GM12878 (cell line): ENCODE results near the gene GRAMD1B. TPM values are rescaled to one million over a fixed set of nuclear protein-coding genes. Genes with fewer than 3 reads are reported as not detected.
A peak's percentile ranks its signal among the peaks of the same experiment; 100 is the strongest.

ENCODE experiments used
- ATAC-seq: fragments of 200-7000 bp; cut with Tn5 transposase; 3 replicates; pipeline ENCODE4 v1.9.1; 2020; ENCODE audit warnings: mild to moderate bottlenecking, moderate library complexity
- BruUV-seq: library from RNA; stranded (reverse); fragments of 400-500 nt; replicated peaks from 2 replicates; lab custom pipeline; 2021; lab: Mats Ljungman, UMichigan
- CTCF ChIA-PET: fragments of 300-600 bp; sonication (Branson Sonifier 250); formaldehyde crosslinking; extraction: SDS; loops from one replicate; lab custom pipeline; 2021; ENCODE audit warnings: inconsistent platforms; lab: Yijun Ruan, JAX
- POLR2A ChIA-PET: fragments of 350-600 bp; formaldehyde crosslinking; extraction: SDS; loops from one replicate; lab custom pipeline; 2021; ENCODE audit warnings: inconsistent platforms; lab: Charles Lee
- RAD21 ChIA-PET: fragments of 300-600 bp; sonication (Branson Sonifier 250); formaldehyde crosslinking; loops from one replicate; lab custom pipeline; 2023; ENCODE audit warnings: antibody characterized with exemption; ENCODE audit not compliant: unreplicated experiment; lab: Charles Lee
- SMC1A ChIA-PET: fragments of 300-600 bp; sonication (Branson Sonifier 250); formaldehyde crosslinking; loops from one replicate; lab custom pipeline; 2023; ENCODE audit not compliant: unreplicated experiment, uncharacterized antibody; lab: Charles Lee
- DNase-seq: peaks from one replicate; pipeline ENCODE4 v3.0.0-alpha.2; 2011; ENCODE audit warnings: low read depth, low spot score
- FAIRE-seq: peaks from 3 replicates; lab custom pipeline; 2011; peaks lifted over from hg19 to GRCh38; lab: Jason Lieb, UNC
- H2AFZ ChIP-seq: 2 replicates; pipeline ENCODE4 v1.6.0; 2011; ENCODE audit warnings: low read depth, low read length, control low read depth; ENCODE audit not compliant: control insufficient read depth
- H3K27ac ChIP-seq: 2 replicates; pipeline ENCODE4 v1.5.1; 2011; ENCODE audit warnings: control low read depth; ENCODE audit not compliant: control insufficient read depth, insufficient read depth
- H3K27me3 ChIP-seq, 2 experiments: replicated peaks in 1 of 2; 2 replicates each; pipeline versions ENCODE4 v1.6.0 to v1.6.1; 2011; ENCODE audit warnings: low read length in 1 of 2; ENCODE audit not compliant: control insufficient read depth in 2 of 2, insufficient read depth in 2 of 2
- H3K36me3 ChIP-seq, 2 experiments: 2 replicates each; pipeline ENCODE4 v1.5.1; 2011; ENCODE audit warnings: low read length in 1 of 2; ENCODE audit not compliant: control insufficient read depth in 2 of 2, insufficient read depth in 2 of 2
- H3K4me1 ChIP-seq: 2 replicates; pipeline ENCODE4 v1.6.1; 2011; ENCODE audit warnings: mild to moderate bottlenecking, low read length, moderate library complexity, mixed read lengths; ENCODE audit not compliant: control insufficient read depth, insufficient read depth
- H3K4me2 ChIP-seq: 2 replicates; pipeline ENCODE4 v1.6.0; 2011; ENCODE audit warnings: control low read depth; ENCODE audit not compliant: control insufficient read depth, insufficient read depth
- H3K4me3 ChIP-seq: fragments of 200-600 bp; sonication (generic); 2 replicates; pipeline ENCODE4 v1.5.1; 2016
- H3K79me2 ChIP-seq: 2 replicates; pipeline ENCODE4 v1.6.0; 2011; ENCODE audit warnings: low read length; ENCODE audit not compliant: control insufficient read depth, insufficient read depth
- H3K9ac ChIP-seq: 2 replicates; pipeline ENCODE4 v1.8.0; 2011; ENCODE audit warnings: low read length, control low read depth, mixed read lengths; ENCODE audit not compliant: control insufficient read depth, insufficient read depth
- H3K9me3 ChIP-seq: replicated peaks from 3 replicates; pipeline ENCODE4 v1.5.1; 2011; ENCODE audit warnings: mild to moderate bottlenecking, low read length; ENCODE audit not compliant: control insufficient read depth, insufficient read depth
- H4K20me1 ChIP-seq: 2 replicates; pipeline ENCODE4 v1.6.0; 2011; ENCODE audit not compliant: control insufficient read depth, insufficient read depth
- BCL11A ChIP-seq: IDR thresholded peaks from 2 replicates; pipeline ENCODE4 v1.6.1; 2011; ENCODE audit warnings: low read depth, low read length
- BCLAF1 ChIP-seq: fragments of 450-650 bp; IDR thresholded peaks from 2 replicates; pipeline ENCODE4 v1.6.1; 2017; ENCODE audit warnings: antibody characterized with exemption, mild to moderate bottlenecking, moderate library complexity
- CHD1 ChIP-seq: IDR thresholded peaks from 2 replicates; pipeline ENCODE4 v1.6.1; 2012; ENCODE audit warnings: low read depth, low read length, improper control_type of control experiment
- NFIC ChIP-seq: IDR thresholded peaks from 2 replicates; pipeline ENCODE4 v1.6.1; 2012; ENCODE audit warnings: low read depth, mild to moderate bottlenecking, inconsistent platforms, low read length, moderate library complexity
- NFYA ChIP-seq: IDR thresholded peaks from 2 replicates; pipeline ENCODE4 v1.6.1; 2011; ENCODE audit warnings: low read depth, mild to moderate bottlenecking, low read length, improper control_type of control experiment, borderline replicate concordance
- NRF1 ChIP-seq: conservative IDR thresholded peaks from 2 replicates; pipeline ENCODE4 v1.6.1; 2011; ENCODE audit warnings: mild to moderate bottlenecking, low read depth, low read length, improper control_type of control experiment
- PRDM15 ChIP-seq: fragments of 450-650 bp; formaldehyde crosslinking; IDR thresholded peaks from 2 replicates; pipeline ENCODE4 v1.4.0; 2020; ENCODE audit warnings: mild to moderate bottlenecking, moderate library complexity
- RB1 ChIP-seq: fragments of 450-650 bp; formaldehyde crosslinking; IDR thresholded peaks from 2 replicates; pipeline ENCODE4 v1.6.1; 2017; ENCODE audit warnings: mild to moderate bottlenecking, borderline replicate concordance
- RUNX3 ChIP-seq: IDR thresholded peaks from 2 replicates; pipeline ENCODE4 v1.6.1; 2012; ENCODE audit warnings: low read length, inconsistent platforms
- TCF3 ChIP-seq: IDR thresholded peaks from 2 replicates; pipeline ENCODE4 v1.6.1; 2012; ENCODE audit warnings: low read depth, mild to moderate bottlenecking, low read length, borderline replicate concordance; ENCODE audit not compliant: insufficient read depth
- ZNF274 ChIP-seq: IDR thresholded peaks from one replicate; pipeline ENCODE4 v1.8.0; 2011; ENCODE audit not compliant: insufficient read length, insufficient read depth
- WGBS: methylation state at CpG from one replicate; pipeline ENCODE4 v1.1.6; 2016; ENCODE audit warnings: low lambda C conversion rate; ENCODE audit not compliant: insufficient replicate concordance, insufficient coverage; ENCODE audit errors: missing lambda C conversion rate; 5-methylcytosine and 5-hydroxymethylcytosine counted together
- in situ Hi-C: fragments of 300-500 bp; cut with MboI; formaldehyde crosslinking; loops from 9 replicates; pipeline ENCODE4 v1.14.3; 2018; ENCODE audit warnings: mixed read lengths
- intact Hi-C: fragments of 100-400 bp; cut with micrococcal nuclease; formaldehyde crosslinking; loops from one replicate; pipeline ENCODE4 v1.14.2; 2022; ENCODE audit not compliant: unreplicated experiment
- polyA plus RNA-seq, 11 experiments: library from polyadenylated mRNA; depleted of rRNA in 4 of 11; unstranded in 6 of 11; stranded (reverse) in 5 of 11; fragments of >200 nt; fragmentation: Nextera tagmentation in 4 of 11; fragmentation: Illumina TruSeq in 1 of 11; extraction: Ambion mirVana in 4 of 11; extraction: Trizol in 1 of 11; gene quantifications; 1 replicate in 1 of 11; 2 replicates in 10 of 11; pipeline versions ENCODE4 v1.2.1 to v1.2.3, GENCODE V29; 2011 to 2016; ENCODE audit warnings: inconsistent platforms in 2 of 11, missing spikeins in 2 of 11, low read depth in 1 of 11
- total RNA-seq, 4 experiments: library from RNA; depleted of rRNA in 3 of 4; stranded (reverse); fragments of >200 nt in 3 of 4; fragmentation: Illumina TruSeq in 1 of 4; extraction: Trizol in 1 of 4; gene quantifications; 2 replicates each; pipeline versions ENCODE4 v1.2.1 to v1.2.3, GENCODE V29; 2013 to 2021

GRAMD1B gene
- total and polyA plus RNA-seq, 10 of the 15 experiments (the other 5 are each of a cell fraction or from before 2014, with no cell fraction given) = 1.9 to 49.1 (median 26.9) TPM

GRCh38 chr11:123480882-123481281 is 50.8 kb downstream of the GRAMD1B start:
- Histone ChIP-seq H3K79me2 (no peaks in the 10 kb centered on the region; the same call in 1 of the 2 replicates), H4K20me1 (no peaks in the 10 kb centered on the region), H3K36me3 (peaks cover 0 to 2% of the 10 kb centered on the region in 2 experiments; a peak in 2 of 4 replicates)

More at GRCh38 chr11:123480882-123481281, 50.8 kb downstream of the GRAMD1B start:
- TF ChIP-seq RB1 = no peak
- no peak for TF ChIP-seq CHD1
- no peak for TF ChIP-seq NFYA
- no peak for TF ChIP-seq BCLAF1
- no peak for TF ChIP-seq ZNF274
- TF ChIP-seq BCL11A = no peak
- no peak for TF ChIP-seq NRF1
- TF ChIP-seq RUNX3 = no peak
- TF ChIP-seq NFIC = no peak
- no peak for TF ChIP-seq TCF3
- no peak for TF ChIP-seq PRDM15
- no peak for ATAC-seq
- Histone ChIP-seq H3K4me3 (no peak overlapping the region), H3K27me3 (no peaks in the 10 kb centered on the region), H3K9me3 (no peaks in the 10 kb centered on the region), H3K4me1 (peaks cover 66% of the 10 kb centered on the region), H3K27ac (peak overlapping the region; percentile 49), H3K4me2 (peak overlapping the region; percentile 57; the same call in 1 of the 2 replicates), H3K9ac (no peak overlapping the region; the same call in 1 of the 2 replicates), H2AFZ (no peak overlapping the region)
- in situ Hi-C loops (no loop called here), intact Hi-C loops (no loop called here)
- BruUV-seq = no TSS peak
- CTCF ChIA-PET = interaction anchor here (0.6 to 9.3 kb wide), 8 partner anchors 66 to 374 kb away, joined by 3 to 349 read pairs (median 8); no protein-coding TSS in a partner anchor
- WGBS = 47% methylated on average over 11 of the region's 11 CpGs
- RAD21 ChIA-PET = interaction anchor here (1.6 to 1.7 kb wide), 3 partner anchors 20 to 74 kb away, joined by 3 to 6 read pairs (median 4); no protein-coding TSS in a partner anchor
- DNase-seq = no peak
- POLR2A ChIA-PET = interaction anchor here (3.4 kb wide), 1 partner anchor 74 kb away, joined by 24 read pairs; no protein-coding TSS in a partner anchor
- SMC1A ChIA-PET = interaction anchor here (0.9 to 10.0 kb wide), 4 partner anchors 25 to 180 kb away, joined by 3 to 244 read pairs (median 36); no protein-coding TSS in a partner anchor
- no peak for FAIRE-seq
